GM10248 (cell line): ENCODE data around the gene ACTMAP.

Source experiments
- CTCF ChIA-PET: fragments of 300-600 bp; sonication (Branson Sonifier 250); formaldehyde crosslinking; extraction: SDS; loops from one replicate; lab custom pipeline; 2021; ENCODE audit warnings: antibody characterized with exemption; lab: Yijun Ruan, JAX
- POLR2A ChIA-PET: fragments of 350-650 bp; sonication (Branson Sonifier 250); formaldehyde crosslinking; extraction: SDS; loops from one replicate; lab custom pipeline; 2020; ENCODE audit warnings: antibody characterized with exemption; lab: Yijun Ruan, JAX
- DNase-seq: peaks from one replicate; pipeline ENCODE4 v3.0.0; 2012; ENCODE audit errors: extremely low spot score
- CTCF ChIP-seq: IDR thresholded peaks from 2 replicates; pipeline ENCODE4 v1.5.1; 2012; ENCODE audit warnings: mild to moderate bottlenecking, low read depth; ENCODE audit errors: extremely low read depth, missing control alignments, control extremely low read depth

The ACTMAP gene

GRCh38 chr19:40703029-40703755 is 47.1 kb downstream of the ACTMAP start:
- CTCF ChIA-PET, result interaction anchor here (1.2 to 1.7 kb wide), 4 partner anchors 13 to 68 kb away, joined by 3 to 5 read pairs (median 4); partner anchors contain the start of gene COQ8B
- no peak for TF ChIP-seq CTCF
- POLR2A ChIA-PET, result interaction anchor here (1.5 kb wide), 1 partner anchor 12 kb away, joined by 6 read pairs; no protein-coding TSS in a partner anchor
- no peak for DNase-seq

DNA sequence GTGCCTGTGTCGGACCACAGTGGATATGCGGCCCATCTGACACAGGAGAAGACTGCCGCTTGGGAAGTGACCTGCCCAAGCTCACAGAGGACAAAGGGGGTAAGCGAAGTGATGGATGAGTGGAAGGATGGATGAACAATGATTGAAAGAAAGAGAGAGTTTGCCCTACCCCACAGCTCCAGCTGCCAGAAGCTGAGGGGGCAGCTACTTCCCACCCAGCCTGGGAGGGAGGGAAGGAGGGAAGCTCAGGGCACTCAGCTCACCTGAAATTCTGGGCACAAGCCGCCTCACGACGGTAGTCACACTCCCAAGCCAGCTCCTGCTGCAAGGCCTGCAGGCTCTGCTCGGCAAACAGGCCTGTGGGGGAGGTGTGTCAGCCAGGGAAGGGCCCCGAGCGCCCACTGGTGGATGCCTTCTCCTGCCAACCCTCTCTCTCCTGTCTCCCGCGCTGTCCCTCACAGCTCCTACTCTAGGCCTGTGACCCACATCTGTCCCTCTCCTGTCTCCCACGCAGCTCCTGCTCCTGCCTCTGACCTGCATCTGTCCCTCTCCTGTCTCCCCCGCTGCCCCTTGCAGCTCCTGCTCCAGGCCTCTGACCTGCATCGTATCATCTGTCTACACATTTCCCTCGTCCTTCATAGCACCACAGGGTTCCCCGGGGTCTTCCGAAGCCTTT is 47.8 kb downstream of the ACTMAP start:
- DNase-seq, result no peak
- ChIA-PET POLR2A (no interaction called here), CTCF (interaction anchor here (0.9 to 1.5 kb wide), 4 partner anchors 14 to 67 kb away, joined by 3 to 4 read pairs (median 3); partner anchors contain the start of gene COQ8B)
- TF ChIP-seq CTCF, result no peak

- ChIA-PET CTCF (interaction anchor here (0.9 to 1.3 kb wide), 3 partner anchors 14 to 67 kb away, joined by 3 to 4 read pairs (median 3); no protein-coding TSS in a partner anchor), POLR2A (no interaction called here)
- DNase-seq, result no peak
- no peak for TF ChIP-seq CTCF
These were observed 48.5 kb downstream of the ACTMAP start for GRCh38 chr19:40701758-40702157.

GRCh38 chr19:40700083-40700482 is 50.2 kb downstream of the ACTMAP start:
- no peak for TF ChIP-seq CTCF
- no peak for DNase-seq
- CTCF ChIA-PET, result interaction anchor here (1.0 to 1.5 kb wide), 2 partner anchors 9 to 66 kb away, joined by 4 to 5 read pairs; no protein-coding TSS in a partner anchor
- POLR2A ChIA-PET, result no interaction called here

GRCh38 chr19:40697007-40697406 is 53.3 kb downstream of the ACTMAP start:
- CTCF ChIA-PET, result no interaction called here
- no peak for TF ChIP-seq CTCF
- no peak for DNase-seq
- POLR2A ChIA-PET, result no interaction called here

DNA sequence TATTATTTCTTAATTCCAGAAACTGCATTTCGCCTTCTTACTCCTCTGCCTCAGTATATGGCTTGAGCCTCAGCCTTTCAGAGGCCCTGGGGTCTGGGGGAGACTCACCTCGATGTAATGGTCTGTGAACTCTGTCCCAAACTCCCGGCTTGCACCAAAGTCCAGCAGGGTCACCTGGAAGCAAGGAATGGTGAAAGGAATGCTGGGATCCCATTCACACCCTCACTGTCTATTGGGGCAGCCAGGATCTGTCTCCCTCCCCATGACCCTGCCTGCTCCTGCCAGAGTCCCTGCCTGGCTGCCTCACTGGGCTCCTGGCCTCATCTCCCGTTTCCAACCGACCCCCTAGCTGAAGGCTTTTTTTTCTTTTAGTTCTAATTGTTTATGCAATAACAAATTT is 54.4 kb downstream of the ACTMAP start:
- DNase-seq, result no peak
- POLR2A ChIA-PET, result no interaction called here
- TF ChIP-seq CTCF, result no peak
- CTCF ChIA-PET, result no interaction called here
